HL-60 (cell line): ENCODE data around the gene ATAD2B.

Experiments
- DNase-seq, 2 experiments: peaks; one replicate each; pipeline ENCODE4 v3.0.0-alpha.2; 2010 to 2020; ENCODE audit warnings: low read depth in 1 of 2, low spot score in 1 of 2
- H3K27ac ChIP-seq: fragments of 250-450 bp; sonication (Bioruptor Pico); replicated peaks from 2 replicates; pipeline ENCODE4 v1.5.1; 2020; ENCODE audit warnings: mild to moderate bottlenecking, moderate library complexity
- H3K27me3 ChIP-seq: fragments of 250-450 bp; sonication (Bioruptor Pico); 2 replicates; pipeline ENCODE4 v1.5.1; 2021; ENCODE audit warnings: mild to moderate bottlenecking, moderate library complexity; ENCODE audit not compliant: insufficient read depth, poor library complexity, severe bottlenecking
- H3K4me3 ChIP-seq: replicated peaks from 2 replicates; pipeline ENCODE4 v1.5.1; 2011; ENCODE audit warnings: mild to moderate bottlenecking, control low read depth, low read length; ENCODE audit not compliant: insufficient read depth
- GABPA ChIP-seq: IDR thresholded peaks from 2 replicates; pipeline ENCODE4 v1.6.1; 2012; ENCODE audit warnings: low read depth
- POLR2AphosphoS5 ChIP-seq: IDR thresholded peaks from 2 replicates; pipeline ENCODE4 v1.6.1; 2012; ENCODE audit warnings: low read depth
- REST ChIP-seq: IDR thresholded peaks from 2 replicates; pipeline ENCODE4 v1.6.1; 2012; ENCODE audit warnings: low read depth; ENCODE audit not compliant: insufficient replicate concordance
- SPI1 ChIP-seq: IDR thresholded peaks from 2 replicates; pipeline ENCODE4 v1.6.1; 2012; ENCODE audit warnings: low read depth, mild to moderate bottlenecking, borderline replicate concordance
- TF ChIP-seq, protein P1 (sequence below): IDR thresholded peaks from one replicate; pipeline ENCODE4 v1.5.1; 2011; ENCODE audit warnings: low read length, control low read depth, inconsistent platforms; ENCODE audit not compliant: insufficient read depth

Gene ATAD2B

DNA sequence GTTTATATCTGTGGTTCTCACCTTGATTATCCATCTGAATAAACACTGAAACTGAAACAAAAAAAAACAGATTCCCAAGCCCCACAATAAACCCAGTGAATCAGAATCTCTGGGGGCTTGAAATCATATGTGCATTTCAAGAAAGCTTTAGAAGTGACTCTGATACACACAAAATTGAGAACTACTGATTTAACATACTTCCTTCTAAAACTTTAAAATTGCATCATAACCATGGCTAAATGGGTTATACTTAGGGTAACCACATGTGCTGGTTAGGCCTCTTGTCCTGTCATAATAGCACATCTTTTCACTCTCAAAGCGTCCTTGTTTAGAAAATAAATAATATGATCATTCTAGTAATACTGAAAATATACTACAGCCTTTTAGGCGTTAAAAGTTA lies 100.9 kb downstream of the ATAD2B start:
- no peaks in the 10 kb centered on the region for H3K27me3 ChIP-seq
- no peak for TF ChIP-seq POLR2AphosphoS5
- TF ChIP-seq GABPA, result no peak
- TF ChIP-seq REST, result no peak
- no peak for TF ChIP-seq SPI1
- no peak overlapping the region for H3K27ac ChIP-seq
- H3K4me3 ChIP-seq, result no peak overlapping the region
- DNase-seq, result no peak

DNA sequence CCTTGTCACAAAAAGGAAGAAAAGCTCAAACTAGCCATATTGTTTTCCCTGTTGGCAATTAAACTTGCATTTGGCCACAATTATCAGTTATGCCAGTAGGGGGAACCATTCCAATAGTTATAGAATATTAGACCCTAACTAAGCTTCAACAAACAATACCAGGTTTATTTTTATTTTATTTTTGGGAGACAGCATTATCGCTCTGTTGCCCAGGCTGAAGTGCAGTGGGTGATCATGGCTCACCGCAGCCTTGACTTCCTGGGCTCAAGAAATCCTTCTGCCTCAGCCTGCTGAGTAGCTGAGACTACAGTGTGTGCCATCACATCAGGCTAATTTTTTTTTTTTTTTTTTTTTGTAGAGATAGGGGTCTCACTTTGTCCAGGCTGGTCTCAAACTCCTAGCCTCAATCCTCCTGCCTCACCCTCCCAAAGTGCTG lies 102.1 kb downstream of the ATAD2B start:
- TF ChIP-seq, protein P1, sequence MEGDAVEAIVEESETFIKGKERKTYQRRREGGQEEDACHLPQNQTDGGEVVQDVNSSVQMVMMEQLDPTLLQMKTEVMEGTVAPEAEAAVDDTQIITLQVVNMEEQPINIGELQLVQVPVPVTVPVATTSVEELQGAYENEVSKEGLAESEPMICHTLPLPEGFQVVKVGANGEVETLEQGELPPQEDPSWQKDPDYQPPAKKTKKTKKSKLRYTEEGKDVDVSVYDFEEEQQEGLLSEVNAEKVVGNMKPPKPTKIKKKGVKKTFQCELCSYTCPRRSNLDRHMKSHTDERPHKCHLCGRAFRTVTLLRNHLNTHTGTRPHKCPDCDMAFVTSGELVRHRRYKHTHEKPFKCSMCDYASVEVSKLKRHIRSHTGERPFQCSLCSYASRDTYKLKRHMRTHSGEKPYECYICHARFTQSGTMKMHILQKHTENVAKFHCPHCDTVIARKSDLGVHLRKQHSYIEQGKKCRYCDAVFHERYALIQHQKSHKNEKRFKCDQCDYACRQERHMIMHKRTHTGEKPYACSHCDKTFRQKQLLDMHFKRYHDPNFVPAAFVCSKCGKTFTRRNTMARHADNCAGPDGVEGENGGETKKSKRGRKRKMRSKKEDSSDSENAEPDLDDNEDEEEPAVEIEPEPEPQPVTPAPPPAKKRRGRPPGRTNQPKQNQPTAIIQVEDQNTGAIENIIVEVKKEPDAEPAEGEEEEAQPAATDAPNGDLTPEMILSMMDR, result peak; percentile 52
- no peak for TF ChIP-seq POLR2AphosphoS5
- peak in 1 of 2 experiments; percentile 45 for DNase-seq

GRCh38 chr2:23823863-23824262 lies 103.1 kb downstream of the ATAD2B start:
- H3K4me3 ChIP-seq, result no peak overlapping the region
- no peak for DNase-seq
- H3K27ac ChIP-seq, result no peak overlapping the region
- H3K27me3 ChIP-seq, result no peaks in the 10 kb centered on the region
- TF ChIP-seq GABPA (no peak), REST (no peak), POLR2AphosphoS5 (no peak), SPI1 (no peak)
- TF ChIP-seq, protein P1, result no peak

More for the DNA sequence above, 102.1 kb downstream of the ATAD2B start:
- Histone ChIP-seq H3K4me3 (no peak overlapping the region), H3K27ac (no peak overlapping the region), H3K27me3 (no peaks in the 10 kb centered on the region)

GRCh38 chr2:23814963-23815362 lies 112.0 kb downstream of the ATAD2B start:
- no peak overlapping the region for H3K4me3 ChIP-seq
- TF ChIP-seq REST, result no peak
- TF ChIP-seq POLR2AphosphoS5, result no peak
- TF ChIP-seq GABPA, result no peak
- TF ChIP-seq SPI1, result no peak
- TF ChIP-seq, protein P1, result no peak

More at GRCh38 chr2:23814963-23815362, 112.0 kb downstream of the ATAD2B start:
- Histone ChIP-seq H3K27ac (no peak overlapping the region), H3K27me3 (no peaks in the 10 kb centered on the region)
- DNase-seq, result no peak
